PFSK-1 (cell line): ENCODE results near the gene PRSS48.

ENCODE experiments used
- FOXP2 ChIP-seq: optimal IDR thresholded peaks from 2 replicates; pipeline ENCODE3; 2011; ENCODE audit warnings: borderline replicate concordance, control low read depth, inconsistent platforms; ENCODE audit not compliant: insufficient read depth; ENCODE audit errors: extremely low read length, extremely low read depth
- POLR2AphosphoS5 ChIP-seq: IDR thresholded peaks from 2 replicates; pipeline ENCODE4 v1.6.1; 2012; ENCODE audit warnings: low read depth, mild to moderate bottlenecking, control low read depth, low read length, moderate library complexity
- SIN3A ChIP-seq: IDR thresholded peaks from 2 replicates; pipeline ENCODE4 v1.6.1; 2012; ENCODE audit warnings: mild to moderate bottlenecking, low read length, moderate library complexity, borderline replicate concordance; ENCODE audit not compliant: insufficient read depth
- TAF1 ChIP-seq: IDR thresholded peaks from 2 replicates; pipeline ENCODE4 v1.6.1; 2012; ENCODE audit warnings: low read length, control low read depth, borderline replicate concordance; ENCODE audit not compliant: insufficient read depth
- TF ChIP-seq, protein P1 (sequence below), 2 experiments: IDR thresholded peaks; 2 replicates each; pipeline versions ENCODE4 v1.6.1 to v1.8.0; 2011 to 2012; ENCODE audit warnings: low read depth in 2 of 2, low read length in 2 of 2, control low read depth in 1 of 2, inconsistent platforms in 1 of 2, mild to moderate bottlenecking in 1 of 2, moderate library complexity in 1 of 2; ENCODE audit not compliant: insufficient read depth in 1 of 2

The PRSS48 gene

GRCh38 chr4:151325949-151326246 lies 48.9 kb downstream of the PRSS48 start:
- TF ChIP-seq SIN3A (peak; percentile 42; the same call in 1 of the 2 replicates), TAF1 (no peak)

DNA sequence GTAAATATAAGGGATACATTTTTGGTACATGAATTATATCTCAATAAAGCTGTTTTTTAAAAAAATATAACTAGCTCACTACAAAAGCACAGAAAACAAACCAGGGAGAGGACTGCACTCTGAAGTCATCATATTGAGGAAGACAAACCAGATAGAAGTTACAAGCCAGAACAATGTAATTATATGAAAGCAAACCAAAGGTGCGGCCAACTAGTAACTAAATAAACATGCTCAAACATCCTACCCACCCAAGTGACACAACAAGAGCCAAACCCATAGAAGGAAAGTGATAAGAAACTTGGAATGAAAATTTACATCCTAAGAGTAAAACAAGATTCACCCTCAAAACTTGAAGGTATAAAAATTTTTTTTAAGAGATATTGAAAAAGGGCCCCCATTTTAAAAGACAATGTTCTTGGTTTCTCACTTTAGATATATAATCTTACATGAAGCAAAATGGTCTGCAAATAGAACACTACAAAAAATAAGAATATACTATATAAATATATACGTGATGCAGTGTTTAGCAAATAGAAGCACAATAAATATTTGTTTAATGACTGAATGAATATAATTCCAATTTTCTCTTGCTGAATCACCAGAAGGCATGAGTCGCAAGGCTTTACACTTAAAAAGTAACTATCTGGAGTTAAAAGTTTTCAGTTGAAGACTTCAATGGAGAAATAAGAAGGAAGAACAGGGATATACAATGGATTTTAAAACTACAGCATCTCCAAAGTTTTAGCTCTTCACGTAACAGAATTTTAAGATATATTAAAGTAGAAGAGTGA lies 52.5 kb downstream of the PRSS48 start:
- TF ChIP-seq SIN3A (no peak), POLR2AphosphoS5 (no peak), FOXP2 (no peak), TAF1 (no peak)
- TF ChIP-seq, protein P1, sequence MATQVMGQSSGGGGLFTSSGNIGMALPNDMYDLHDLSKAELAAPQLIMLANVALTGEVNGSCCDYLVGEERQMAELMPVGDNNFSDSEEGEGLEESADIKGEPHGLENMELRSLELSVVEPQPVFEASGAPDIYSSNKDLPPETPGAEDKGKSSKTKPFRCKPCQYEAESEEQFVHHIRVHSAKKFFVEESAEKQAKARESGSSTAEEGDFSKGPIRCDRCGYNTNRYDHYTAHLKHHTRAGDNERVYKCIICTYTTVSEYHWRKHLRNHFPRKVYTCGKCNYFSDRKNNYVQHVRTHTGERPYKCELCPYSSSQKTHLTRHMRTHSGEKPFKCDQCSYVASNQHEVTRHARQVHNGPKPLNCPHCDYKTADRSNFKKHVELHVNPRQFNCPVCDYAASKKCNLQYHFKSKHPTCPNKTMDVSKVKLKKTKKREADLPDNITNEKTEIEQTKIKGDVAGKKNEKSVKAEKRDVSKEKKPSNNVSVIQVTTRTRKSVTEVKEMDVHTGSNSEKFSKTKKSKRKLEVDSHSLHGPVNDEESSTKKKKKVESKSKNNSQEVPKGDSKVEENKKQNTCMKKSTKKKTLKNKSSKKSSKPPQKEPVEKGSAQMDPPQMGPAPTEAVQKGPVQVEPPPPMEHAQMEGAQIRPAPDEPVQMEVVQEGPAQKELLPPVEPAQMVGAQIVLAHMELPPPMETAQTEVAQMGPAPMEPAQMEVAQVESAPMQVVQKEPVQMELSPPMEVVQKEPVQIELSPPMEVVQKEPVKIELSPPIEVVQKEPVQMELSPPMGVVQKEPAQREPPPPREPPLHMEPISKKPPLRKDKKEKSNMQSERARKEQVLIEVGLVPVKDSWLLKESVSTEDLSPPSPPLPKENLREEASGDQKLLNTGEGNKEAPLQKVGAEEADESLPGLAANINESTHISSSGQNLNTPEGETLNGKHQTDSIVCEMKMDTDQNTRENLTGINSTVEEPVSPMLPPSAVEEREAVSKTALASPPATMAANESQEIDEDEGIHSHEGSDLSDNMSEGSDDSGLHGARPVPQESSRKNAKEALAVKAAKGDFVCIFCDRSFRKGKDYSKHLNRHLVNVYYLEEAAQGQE (IDR thresholded peaks at IDR 0.05; ENCODE audit: insufficient read depth in 1 of 2, low read depth in 2 of 2, low read length in 2 of 2) = no peak

DNA sequence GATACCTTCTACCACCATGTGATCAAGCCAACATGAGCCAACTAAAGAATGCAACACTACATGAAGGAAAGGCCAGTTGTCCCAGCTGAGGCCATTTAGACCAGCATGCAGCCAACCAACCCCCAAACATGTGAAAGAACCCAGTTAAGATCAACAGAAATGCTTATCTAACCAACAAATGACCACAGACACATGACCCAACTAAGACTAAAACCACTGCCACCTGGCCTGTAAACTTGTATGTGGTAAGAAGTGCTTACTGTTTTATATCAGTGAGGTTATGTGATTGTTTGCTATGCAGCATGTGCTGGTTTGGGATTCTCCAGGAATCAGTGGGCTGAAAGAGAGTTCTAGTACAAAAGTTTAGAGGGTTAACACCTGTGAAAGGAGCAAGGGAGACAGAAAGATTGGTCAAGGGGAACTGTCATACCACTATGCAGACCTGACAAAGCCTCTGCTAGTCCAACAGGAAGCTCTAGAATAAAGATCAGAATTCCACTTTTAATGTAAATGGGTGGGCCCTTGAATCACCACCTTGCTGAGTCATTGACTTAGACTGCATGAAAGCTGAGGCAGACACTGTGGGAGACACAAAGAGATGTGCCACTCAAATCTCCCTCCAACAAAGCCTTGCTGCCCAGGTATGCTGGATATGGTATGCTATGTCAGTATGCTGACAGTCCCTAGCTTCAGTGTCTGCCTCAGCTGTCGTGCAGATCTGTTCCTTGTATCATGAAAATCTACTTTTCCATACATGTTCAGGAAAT lies 54.5 kb downstream of the PRSS48 start:
- TF ChIP-seq TAF1 (no peak), POLR2AphosphoS5 (no peak), SIN3A (no peak), FOXP2 (no peak)
- TF ChIP-seq, protein P1 (IDR thresholded peaks at IDR 0.05; ENCODE audit: insufficient read depth in 1 of 2, low read depth in 2 of 2, low read length in 2 of 2) = no peak

GRCh38 chr4:151339467-151339866 lies 62.5 kb downstream of the PRSS48 start:
- TF ChIP-seq FOXP2 = no peak
- no peak for TF ChIP-seq POLR2AphosphoS5
- TF ChIP-seq TAF1 = no peak
- TF ChIP-seq SIN3A = no peak
- TF ChIP-seq, protein P1 (IDR thresholded peaks at IDR 0.05; ENCODE audit: insufficient read depth in 1 of 2, low read depth in 2 of 2, low read length in 2 of 2) = no peak

- TF ChIP-seq FOXP2 = no peak
- TF ChIP-seq SIN3A = no peak
- no peak for TF ChIP-seq POLR2AphosphoS5
- no peak for TF ChIP-seq TAF1
- TF ChIP-seq, protein P1 (IDR thresholded peaks at IDR 0.05; ENCODE audit: insufficient read depth in 1 of 2, low read depth in 2 of 2, low read length in 2 of 2) = no peak
These were observed 63.9 kb downstream of the PRSS48 start for GRCh38 chr4:151340751-151341385.
